Caco-2 (cell line): Measurements from ENCODE around the gene ZNF106. TPM values are rescaled to one million over a fixed set of nuclear protein-coding genes. Genes with fewer than 3 reads are reported as not detected.

ENCODE experiments used
- BruUV-seq: library from RNA; stranded (reverse); fragments of 400-500 nt; replicated peaks from 2 replicates; lab custom pipeline; 2021; lab: Mats Ljungman, UMichigan
- CTCF ChIA-PET: fragments of 300-600 bp; sonication (Branson Sonifier 250); formaldehyde crosslinking; loops from one replicate; lab custom pipeline; 2022; ENCODE audit warnings: antibody characterized with exemption; lab: Charles Lee
- POLR2A ChIA-PET: fragments of 300-600 bp; sonication (Branson Sonifier 250); formaldehyde crosslinking; loops from one replicate; lab custom pipeline; 2022; ENCODE audit warnings: antibody characterized with exemption; lab: Charles Lee
- DNase-seq, 2 experiments: peaks; one replicate each; pipeline versions ENCODE4 v3.0.0 to v3.0.0-alpha.2; 2020 to 2022
- H3K27me3 ChIP-seq: replicated peaks from 2 replicates; pipeline ENCODE4 v1.6.0; 2011; ENCODE audit warnings: low read length; ENCODE audit not compliant: control insufficient read depth, insufficient read depth
- H3K36me3 ChIP-seq: 2 replicates; pipeline ENCODE4 v1.5.1; 2011; ENCODE audit warnings: low read length; ENCODE audit not compliant: control insufficient read depth, insufficient read depth
- H3K4me1 ChIP-seq: fragments of 250-450 bp; sonication (Bioruptor Pico); 2 replicates; pipeline ENCODE4 v1.5.1; 2020; ENCODE audit warnings: mild to moderate bottlenecking
- H3K4me3 ChIP-seq: 2 replicates; pipeline ENCODE4 v1.5.1; 2011; ENCODE audit warnings: low read depth, mild to moderate bottlenecking, control low read depth, low read length
- H3K9me3 ChIP-seq: fragments of 250-450 bp; sonication (Bioruptor Pico); 2 replicates; pipeline ENCODE4 v1.5.1; 2020; ENCODE audit warnings: mild to moderate bottlenecking, moderate library complexity
- H3K27ac Mint-ChIP-seq: one replicate; pipeline ENCODE4 v1.8.0; 2022; ENCODE audit warnings: mixed read lengths; ENCODE audit not compliant: unreplicated experiment
- H3K27me3 Mint-ChIP-seq: one replicate; pipeline ENCODE4 v1.8.0; 2022; ENCODE audit warnings: mixed read lengths; ENCODE audit not compliant: insufficient read depth, unreplicated experiment
- H3K36me3 Mint-ChIP-seq: one replicate; pipeline ENCODE4 v1.8.0; 2022; ENCODE audit warnings: mild to moderate bottlenecking, mixed read lengths; ENCODE audit not compliant: insufficient read depth, unreplicated experiment
- H3K4me1 Mint-ChIP-seq: one replicate; pipeline ENCODE4 v1.8.0; 2022; ENCODE audit warnings: low read depth, mixed read lengths; ENCODE audit not compliant: unreplicated experiment
- H3K4me3 Mint-ChIP-seq: one replicate; pipeline ENCODE4 v1.8.0; 2022; ENCODE audit warnings: mild to moderate bottlenecking, moderate library complexity, mixed read lengths; ENCODE audit not compliant: unreplicated experiment
- H3K9me3 Mint-ChIP-seq: one replicate; pipeline ENCODE4 v1.8.0; 2022; ENCODE audit warnings: mixed read lengths; ENCODE audit not compliant: unreplicated experiment
- CTCF ChIP-seq, 2 experiments: fragments of 200-600 bp in 1 of 2; IDR thresholded peaks; 1 replicate in 1 of 2; 2 replicates in 1 of 2; pipeline versions ENCODE4 v1.5.1 to v1.8.0; 2011 to 2022; ENCODE audit warnings: antibody characterized with exemption in 1 of 2, control low read depth in 1 of 2, inconsistent platforms in 1 of 2, low read depth in 1 of 2, low read length in 1 of 2, mild to moderate bottlenecking in 1 of 2, moderate library complexity in 1 of 2; ENCODE audit not compliant: insufficient read depth in 1 of 2, severe bottlenecking in 1 of 2, unreplicated experiment in 1 of 2
- intact Hi-C: fragments of 100-400 bp; cut with micrococcal nuclease; formaldehyde crosslinking; loops from one replicate; pipeline ENCODE4 v1.10.0; 2022; ENCODE audit not compliant: unreplicated experiment
- total RNA-seq: library from RNA; stranded (reverse); gene quantifications from 2 replicates; pipeline ENCODE4 v1.2.3, GENCODE V29; 2022

ZNF106 gene
- total RNA-seq, 1 experiment from 2014 or later = 47.8 TPM

DNA sequence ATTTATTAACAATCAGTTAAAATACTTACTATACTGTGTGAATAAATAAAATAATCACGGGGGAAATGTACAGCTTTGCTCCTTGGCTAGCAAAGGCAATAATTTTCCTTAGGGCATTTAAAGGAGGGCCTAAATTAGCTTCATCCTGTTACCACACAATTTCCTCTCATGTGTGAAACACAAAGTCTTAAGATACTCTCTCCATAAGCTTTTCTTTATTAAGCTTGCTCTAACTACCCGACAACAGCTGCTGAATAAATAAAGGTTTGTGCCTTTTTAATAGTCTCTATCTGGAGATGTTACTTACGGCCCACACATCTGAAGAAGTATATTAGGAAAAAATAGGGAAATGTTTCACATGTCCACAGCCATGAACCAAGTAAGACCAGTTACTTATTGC lies 29.7 kb downstream of the ZNF106 start:
- H3K9me3 Mint-ChIP-seq = no peaks in the 10 kb centered on the region
- no peak for TF ChIP-seq CTCF (IDR thresholded peaks at IDR 0.05; ENCODE audit: insufficient read depth in 1 of 2, low read depth in 1 of 2, low read length in 1 of 2, severe bottlenecking in 1 of 2, unreplicated experiment in 1 of 2)
- H3K4me1 ChIP-seq = no peaks in the 10 kb centered on the region
- no peak overlapping the region for H3K4me3 Mint-ChIP-seq
- ChIA-PET POLR2A (no interaction called here), CTCF (no interaction called here)
- BruUV-seq = no TSS peak
- peaks cover 14% of the 10 kb centered on the region for H3K36me3 Mint-ChIP-seq
- no peaks in the 10 kb centered on the region for H3K36me3 ChIP-seq
- DNase-seq = no peak
- no peaks in the 10 kb centered on the region for H3K9me3 ChIP-seq
- H3K27me3 ChIP-seq = no peaks in the 10 kb centered on the region
- H3K4me3 ChIP-seq = no peak overlapping the region
- intact Hi-C loops = no loop called here
- no peak overlapping the region for H3K27ac Mint-ChIP-seq
- no peaks in the 10 kb centered on the region for H3K27me3 Mint-ChIP-seq
- H3K4me1 Mint-ChIP-seq = no peaks in the 10 kb centered on the region

DNA sequence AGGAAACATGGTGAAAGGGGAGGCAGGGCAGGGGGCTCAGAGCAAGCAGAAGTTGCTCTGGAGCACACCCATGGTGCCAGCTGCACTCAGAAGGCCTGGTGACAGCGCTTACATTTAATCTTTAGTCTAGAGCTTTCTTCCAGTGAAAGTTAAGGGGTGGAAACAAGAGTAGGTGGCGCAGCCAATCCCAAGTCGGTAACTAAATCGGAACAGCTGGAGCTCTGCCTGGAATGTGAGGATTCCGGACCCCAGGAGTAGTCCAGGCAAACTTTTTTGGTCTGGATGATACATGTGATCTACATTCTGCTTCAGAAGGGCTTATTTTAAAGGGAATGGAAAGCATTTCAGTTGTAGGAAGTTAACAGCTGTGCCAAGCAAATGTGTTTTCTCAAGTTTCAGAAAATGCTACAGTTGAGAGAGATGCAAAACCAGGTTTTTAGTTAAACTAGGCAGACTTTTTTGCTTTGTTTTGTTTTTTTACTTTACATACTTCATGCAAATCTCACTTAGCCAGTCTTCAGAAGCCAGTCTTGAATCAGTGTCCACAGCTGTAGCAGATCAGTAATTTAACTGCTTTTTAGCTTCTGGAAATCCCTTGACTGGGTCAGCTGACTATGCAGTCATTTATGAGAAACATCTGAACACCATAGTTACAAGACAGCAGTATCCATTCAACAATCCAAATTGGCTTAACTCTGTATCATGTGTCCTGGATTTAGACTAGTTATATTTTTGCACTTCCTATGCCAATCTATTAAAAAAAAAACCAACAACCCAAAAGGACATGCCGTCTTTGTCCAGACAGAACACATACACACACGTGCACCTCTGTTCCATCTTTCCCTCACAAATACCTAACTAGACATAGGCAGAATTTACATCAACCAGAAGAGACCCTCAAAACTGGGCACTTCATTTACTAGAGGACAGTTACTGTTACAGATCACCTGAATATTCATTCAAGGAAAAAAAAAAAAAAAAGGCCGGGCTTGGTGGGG lies 33.2 kb downstream of the ZNF106 start:
- no peak overlapping the region for H3K4me3 ChIP-seq

DNA sequence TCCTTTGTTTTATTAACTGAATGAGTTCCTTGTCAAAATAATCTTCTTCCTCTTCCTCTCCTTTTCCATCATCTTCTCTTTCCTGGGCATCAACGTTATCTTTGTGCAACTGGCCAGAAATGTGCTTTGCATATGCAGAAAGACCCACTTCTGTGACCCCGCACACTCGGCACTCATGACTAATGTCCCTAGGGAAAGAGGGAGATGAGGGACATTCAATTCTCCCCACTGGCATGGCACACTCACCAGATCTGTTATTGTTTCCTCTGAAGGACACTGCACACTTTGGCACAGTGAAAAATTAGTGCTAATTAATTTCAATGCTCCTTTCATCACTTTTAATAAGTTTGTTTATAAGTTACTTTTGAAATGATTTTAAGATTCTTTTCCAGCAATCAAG lies 34.0 kb downstream of the ZNF106 start:
- DNase-seq = no peak
- TF ChIP-seq CTCF (IDR thresholded peaks at IDR 0.05; ENCODE audit: insufficient read depth in 1 of 2, low read depth in 1 of 2, low read length in 1 of 2, severe bottlenecking in 1 of 2, unreplicated experiment in 1 of 2) = no peak
- no peaks in the 10 kb centered on the region for H3K9me3 ChIP-seq
- intact Hi-C loops = no loop called here
- ChIA-PET POLR2A (no interaction called here), CTCF (interaction anchor here (0.7 kb wide), 1 partner anchor 795 kb away, joined by 3 read pairs; no protein-coding TSS in a partner anchor)
- H3K27ac Mint-ChIP-seq = no peak overlapping the region
- no peaks in the 10 kb centered on the region for H3K4me1 ChIP-seq
- no peaks in the 10 kb centered on the region for H3K9me3 Mint-ChIP-seq
- no peaks in the 10 kb centered on the region for H3K27me3 Mint-ChIP-seq
- H3K36me3 ChIP-seq = no peaks in the 10 kb centered on the region
- no peaks in the 10 kb centered on the region for H3K4me1 Mint-ChIP-seq
- H3K4me3 ChIP-seq = no peak overlapping the region
- H3K27me3 ChIP-seq = no peaks in the 10 kb centered on the region
- BruUV-seq = no TSS peak
- H3K36me3 Mint-ChIP-seq = no peaks in the 10 kb centered on the region
- no peak overlapping the region for H3K4me3 Mint-ChIP-seq

More for the DNA sequence above, 33.2 kb downstream of the ZNF106 start:
- ChIA-PET CTCF (no interaction called here), POLR2A (no interaction called here)
- Histone ChIP-seq H3K4me1 (no peaks in the 10 kb centered on the region), H3K36me3 (no peaks in the 10 kb centered on the region), H3K9me3 (no peaks in the 10 kb centered on the region), H3K27me3 (no peaks in the 10 kb centered on the region)
- intact Hi-C loops = no loop called here
- DNase-seq = no peak
- Mint-ChIP-seq H3K4me1 (no peaks in the 10 kb centered on the region), H3K27ac (no peak overlapping the region), H3K9me3 (no peaks in the 10 kb centered on the region), H3K27me3 (no peaks in the 10 kb centered on the region), H3K4me3 (no peak overlapping the region), H3K36me3 (peaks cover 2% of the 10 kb centered on the region)
- TF ChIP-seq CTCF (IDR thresholded peaks at IDR 0.05; ENCODE audit: insufficient read depth in 1 of 2, low read depth in 1 of 2, low read length in 1 of 2, severe bottlenecking in 1 of 2, unreplicated experiment in 1 of 2) = no peak
- no TSS peak for BruUV-seq
